ENCODE measurements around the gene MACROD1.

GRCh38 chr11:64073542-64073941, 92.4 kb downstream of the MACROD1 start:
- TF ChIP-seq MAX (IDR thresholded peaks at IDR 0.05; ENCODE audit: low read depth, low read length) (no peak), CTCF (IDR thresholded peaks at IDR 0.05 in 2 of 3, conservative IDR thresholded peaks at IDR 0.05 in 1 of 3; ENCODE audit: control insufficient read depth in 2 of 3, extremely low read depth in 1 of 3, insufficient read depth in 1 of 3, low read depth in 3 of 3, low read length in 3 of 3) (no peak), SMC3 (IDR thresholded peaks at IDR 0.05; ENCODE audit: borderline replicate concordance, low read length) (no peak), ELK1 (IDR thresholded peaks at IDR 0.05; ENCODE audit: low read depth, low read length) (no peak), TAF1 (IDR thresholded peaks at IDR 0.05; ENCODE audit: borderline replicate concordance, low read depth, low read length) (no peak), POLR2AphosphoS5 (IDR thresholded peaks at IDR 0.05; ENCODE audit: low read length) (no peak)

All from GM12878 (cell line).